ENCODE results near the gene NFKBIA. TPM values are rescaled to one million over a fixed set of nuclear protein-coding genes. Genes with fewer than 3 reads are reported as not detected.
"Not testable (repeated sequence)": the region's sequence is repeated elsewhere in the genome, so short reads cannot be mapped to it uniquely, and the experiment has no call there.

NFKBIA gene
- polyA plus RNA-seq, 1 experiment = 51.6 TPM

GRCh38 chr14:35398071-35398584 is 6.4 kb downstream of the NFKBIA start:
- POLR2A ChIA-PET = interaction anchor here (1.0 kb wide), 1 partner anchor 13 kb away, joined by 3 read pairs; no protein-coding TSS in a partner anchor
- no peaks in the 10 kb centered on the region for H3K27me3 ChIP-seq (ENCODE audit: control insufficient read depth, insufficient read depth, low read length)
- peak overlapping the region; percentile 31 for H3K27ac ChIP-seq (ENCODE audit: low read depth, low read length)
- CTCF ChIA-PET = no interaction called here
- no peak overlapping the region for H3K4me3 ChIP-seq (ENCODE audit: low read depth, low read length)
- TF ChIP-seq CTCF (IDR thresholded peaks at IDR 0.05; ENCODE audit: low read depth, low read length) = no peak
- H3K9me3 ChIP-seq (ENCODE audit: control insufficient read depth, insufficient read depth, low read length) = no peaks in the 10 kb centered on the region
- DNase-seq (ENCODE audit: low read depth, low spot score) = no peak

GRCh38 chr14:35396610-35397009 is 7.9 kb downstream of the NFKBIA start:
- H3K27me3 ChIP-seq (ENCODE audit: control insufficient read depth, insufficient read depth, low read length); H3K4me3 ChIP-seq (ENCODE audit: low read depth, low read length); DNase-seq (ENCODE audit: low read depth, low spot score); H3K9me3 ChIP-seq (ENCODE audit: control insufficient read depth, insufficient read depth, low read length); POLR2A ChIA-PET; CTCF ChIA-PET; H3K27ac ChIP-seq (ENCODE audit: low read depth, low read length): not testable (repeated sequence)

GRCh38 chr14:35395283-35395682 is 9.3 kb downstream of the NFKBIA start:
- no peaks in the 10 kb centered on the region; the same call in 1 of the 2 replicates for H3K9me3 ChIP-seq (ENCODE audit: control insufficient read depth, insufficient read depth, low read length)
- TF ChIP-seq CTCF (IDR thresholded peaks at IDR 0.05; ENCODE audit: low read depth, low read length) = no peak
- ChIA-PET POLR2A (no interaction called here), CTCF (interaction anchor here (0.6 to 0.7 kb wide), 3 partner anchors 10 to 174 kb away, joined by 3 to 13 read pairs (median 4); no protein-coding TSS in a partner anchor)
- DNase-seq (ENCODE audit: low read depth, low spot score) = no peak
- H3K4me3 ChIP-seq (ENCODE audit: low read depth, low read length) = no peak overlapping the region
- no peaks in the 10 kb centered on the region for H3K27me3 ChIP-seq (ENCODE audit: control insufficient read depth, insufficient read depth, low read length)
- no peak overlapping the region for H3K27ac ChIP-seq (ENCODE audit: low read depth, low read length)

GRCh38 chr14:35394326-35395013 is 10.1 kb downstream of the NFKBIA start:
- Histone ChIP-seq H3K4me3 (ENCODE audit: low read depth, low read length) (no peak overlapping the region), H3K27ac (ENCODE audit: low read depth, low read length) (no peak overlapping the region), H3K9me3 (ENCODE audit: control insufficient read depth, insufficient read depth, low read length) (no peaks in the 10 kb centered on the region; the same call in 1 of the 2 replicates), H3K27me3 (ENCODE audit: control insufficient read depth, insufficient read depth, low read length) (no peaks in the 10 kb centered on the region)
- TF ChIP-seq CTCF (IDR thresholded peaks at IDR 0.05; ENCODE audit: low read depth, low read length) = no peak
- CTCF ChIA-PET = interaction anchor here (0.7 kb wide), 2 partner anchors 10 to 173 kb away, joined by 4 to 13 read pairs; no protein-coding TSS in a partner anchor
- DNase-seq (ENCODE audit: low read depth, low spot score) = no peak
- POLR2A ChIA-PET = interaction anchor here (0.9 kb wide), 1 partner anchor 9 kb away, joined by 3 read pairs; no protein-coding TSS in a partner anchor

- no peaks in the 10 kb centered on the region; the same call in 1 of the 2 replicates for H3K9me3 ChIP-seq (ENCODE audit: control insufficient read depth, insufficient read depth, low read length)
- no peak for DNase-seq (ENCODE audit: low read depth, low spot score)
- ChIA-PET POLR2A (interaction anchor here (0.9 kb wide), 1 partner anchor 10 kb away, joined by 3 read pairs; no protein-coding TSS in a partner anchor), CTCF (no interaction called here)
- TF ChIP-seq CTCF (IDR thresholded peaks at IDR 0.05; ENCODE audit: low read depth, low read length) = no peak
- no peak overlapping the region for H3K27ac ChIP-seq (ENCODE audit: low read depth, low read length)
- H3K4me3 ChIP-seq (ENCODE audit: low read depth, low read length) = no peak overlapping the region
- H3K27me3 ChIP-seq (ENCODE audit: control insufficient read depth, insufficient read depth, low read length) = no peaks in the 10 kb centered on the region
Measured at GRCh38 chr14:35393826-35394225, 10.7 kb downstream of the NFKBIA start.

All from AG04450 (cell line).